ACC112 (cell line): ENCODE results near the gene KLC4.
"Not testable (repeated sequence)": the region's sequence is repeated elsewhere in the genome, so short reads cannot be mapped to it uniquely, and the experiment has no call there.

Experiments
- H2AFZ ChIP-seq: fragments of 200-600 bp; sonication (generic); one replicate; pipeline ENCODE4 v1.6.0; 2017; ENCODE audit warnings: antibody characterized with exemption, low read length; ENCODE audit not compliant: unreplicated experiment
- H3K27ac ChIP-seq: fragments of 200-600 bp; sonication (generic); 2 replicates; pipeline ENCODE4 v1.5.1; 2014; ENCODE audit warnings: low read depth, mild to moderate bottlenecking, antibody characterized with exemption, low read length, moderate library complexity
- H3K27me3 ChIP-seq: fragments of 200-600 bp; sonication (generic); 2 replicates; pipeline ENCODE4 v1.6.1; 2014; ENCODE audit warnings: mild to moderate bottlenecking, antibody characterized with exemption, low read length, moderate library complexity, mixed read lengths; ENCODE audit not compliant: insufficient read depth
- H3K36me3 ChIP-seq: fragments of 200-600 bp; sonication (generic); 2 replicates; pipeline ENCODE4 v1.6.1; 2016; ENCODE audit warnings: mild to moderate bottlenecking, antibody characterized with exemption, low read length, moderate library complexity, mixed read lengths; ENCODE audit not compliant: insufficient read depth
- H3K4me1 ChIP-seq: fragments of 200-600 bp; sonication (generic); one replicate; pipeline ENCODE4 v1.6.1; 2016; ENCODE audit warnings: low read length, mixed read lengths; ENCODE audit not compliant: insufficient read depth, unreplicated experiment, control insufficient read depth
- H3K4me3 ChIP-seq: fragments of 200-600 bp; sonication (generic); 2 replicates; pipeline ENCODE4 v1.5.1; 2014; ENCODE audit warnings: mild to moderate bottlenecking, low read depth, low read length
- H3K79me2 ChIP-seq: fragments of 200-600 bp; sonication (generic); one replicate; pipeline ENCODE4 v1.6.0; 2016; ENCODE audit warnings: low read length; ENCODE audit not compliant: control insufficient read depth, unreplicated experiment, insufficient read depth

The KLC4 gene

DNA sequence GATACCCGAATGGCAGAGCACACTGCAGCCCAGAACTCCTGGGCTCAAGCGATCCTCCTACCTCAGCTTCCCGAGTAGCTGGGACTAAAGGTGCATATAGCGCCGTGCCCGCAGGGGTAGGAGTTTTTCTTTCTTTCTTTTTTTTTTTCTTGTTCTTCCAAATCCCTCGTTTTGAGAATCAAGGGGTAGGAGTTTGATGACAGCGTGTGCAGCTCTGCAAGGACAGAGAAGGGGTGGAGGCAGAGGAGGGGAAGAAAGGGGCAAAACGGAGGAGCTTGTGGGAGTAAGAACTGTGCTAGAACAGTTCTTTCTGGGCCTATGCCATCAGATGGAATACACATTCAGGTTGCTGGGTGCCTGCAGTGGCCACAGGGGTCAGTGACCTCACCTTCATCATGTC is 22.7 kb upstream of the KLC4 start:
- no peak overlapping the region for H3K4me3 ChIP-seq
- no peak overlapping the region for H2AFZ ChIP-seq
- no peaks in the 10 kb centered on the region for H3K4me1 ChIP-seq
- H3K36me3 ChIP-seq: peaks cover 4% of the 10 kb centered on the region; the same call in 1 of the 2 replicates
- H3K27ac ChIP-seq: no peak overlapping the region
- H3K27me3 ChIP-seq: no peaks in the 10 kb centered on the region
- no peaks in the 10 kb centered on the region for H3K79me2 ChIP-seq

DNA sequence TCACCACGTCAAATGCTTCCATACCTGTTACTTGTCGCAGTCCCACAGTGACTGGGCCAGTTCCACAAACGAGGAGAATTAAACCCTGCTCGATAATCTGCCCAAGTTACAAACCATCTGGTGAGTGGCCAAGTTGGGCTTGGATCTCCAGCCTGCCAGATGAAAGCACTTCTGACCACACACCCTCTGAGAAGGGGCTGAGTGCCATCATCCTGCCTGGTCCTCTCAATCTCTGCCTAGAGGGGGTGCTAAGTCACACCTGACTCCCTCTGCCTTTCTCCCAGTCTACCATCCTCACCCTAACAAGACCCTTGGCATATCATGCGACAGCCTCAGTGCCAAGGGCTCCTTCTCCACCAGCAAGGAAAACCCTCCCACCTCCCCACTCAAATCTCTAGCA is 22.2 kb upstream of the KLC4 start:
- no peak overlapping the region for H2AFZ ChIP-seq

DNA sequence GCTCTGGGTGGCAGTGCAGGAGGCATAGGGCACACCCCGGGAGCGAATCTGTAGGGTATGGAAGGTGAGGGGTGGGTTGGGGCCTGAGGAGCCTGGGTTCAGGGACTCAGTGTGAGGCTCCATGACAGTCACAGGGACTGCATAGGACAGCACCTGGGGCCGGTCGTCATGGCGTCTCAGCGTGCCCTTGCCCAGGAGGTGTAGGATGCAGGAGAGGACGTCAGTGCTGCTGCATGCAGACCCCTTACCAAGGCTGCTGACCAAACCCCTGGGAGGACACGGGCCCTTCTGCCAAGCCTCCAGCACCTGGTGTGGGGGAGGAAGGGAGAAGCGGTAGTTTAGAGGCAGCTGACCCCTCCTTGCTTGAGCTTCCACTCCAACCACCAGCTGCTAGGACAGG is 21.7 kb upstream of the KLC4 start:
- no peaks in the 10 kb centered on the region for H3K4me1 ChIP-seq
- H3K4me3 ChIP-seq: no peak overlapping the region
- H3K27ac ChIP-seq: no peak overlapping the region
- peaks cover 4% of the 10 kb centered on the region; the same call in 1 of the 2 replicates for H3K36me3 ChIP-seq
- H3K79me2 ChIP-seq: no peaks in the 10 kb centered on the region
- no peaks in the 10 kb centered on the region for H3K27me3 ChIP-seq
- no peak overlapping the region for H2AFZ ChIP-seq

More for the DNA sequence above, 22.2 kb upstream of the KLC4 start:
- Histone ChIP-seq H3K27ac (no peak overlapping the region), H3K4me3 (no peak overlapping the region), H3K27me3 (no peaks in the 10 kb centered on the region), H3K4me1 (no peaks in the 10 kb centered on the region), H3K79me2 (no peaks in the 10 kb centered on the region), H3K36me3 (peaks cover 4% of the 10 kb centered on the region; the same call in 1 of the 2 replicates)

DNA sequence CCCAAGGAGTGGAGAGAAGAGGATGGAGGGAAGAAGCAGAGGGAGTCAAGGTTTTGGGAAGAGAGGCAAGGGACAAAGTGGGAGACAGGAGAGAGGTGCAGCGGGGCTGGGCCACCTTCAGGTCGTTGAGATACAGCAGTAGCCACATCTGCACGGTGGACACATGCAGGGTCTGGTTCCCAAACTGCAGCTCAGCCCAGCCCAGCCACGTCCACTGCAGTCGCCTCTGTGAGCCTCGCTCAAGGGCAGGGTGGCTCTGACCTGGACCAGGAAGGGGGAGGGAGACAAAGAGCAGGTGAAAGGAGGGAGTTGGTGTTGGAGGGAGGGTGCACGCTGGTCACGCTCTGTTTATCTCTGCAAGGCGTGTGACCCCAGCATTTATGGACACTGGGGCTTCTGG is 20.7 kb upstream of the KLC4 start:
- Histone ChIP-seq H3K27ac (no peak overlapping the region), H3K27me3 (no peaks in the 10 kb centered on the region), H3K4me1 (no peaks in the 10 kb centered on the region), H2AFZ (no peak overlapping the region), H3K79me2 (no peaks in the 10 kb centered on the region), H3K36me3 (peaks cover 4% of the 10 kb centered on the region; the same call in 1 of the 2 replicates), H3K4me3 (no peak overlapping the region)

DNA sequence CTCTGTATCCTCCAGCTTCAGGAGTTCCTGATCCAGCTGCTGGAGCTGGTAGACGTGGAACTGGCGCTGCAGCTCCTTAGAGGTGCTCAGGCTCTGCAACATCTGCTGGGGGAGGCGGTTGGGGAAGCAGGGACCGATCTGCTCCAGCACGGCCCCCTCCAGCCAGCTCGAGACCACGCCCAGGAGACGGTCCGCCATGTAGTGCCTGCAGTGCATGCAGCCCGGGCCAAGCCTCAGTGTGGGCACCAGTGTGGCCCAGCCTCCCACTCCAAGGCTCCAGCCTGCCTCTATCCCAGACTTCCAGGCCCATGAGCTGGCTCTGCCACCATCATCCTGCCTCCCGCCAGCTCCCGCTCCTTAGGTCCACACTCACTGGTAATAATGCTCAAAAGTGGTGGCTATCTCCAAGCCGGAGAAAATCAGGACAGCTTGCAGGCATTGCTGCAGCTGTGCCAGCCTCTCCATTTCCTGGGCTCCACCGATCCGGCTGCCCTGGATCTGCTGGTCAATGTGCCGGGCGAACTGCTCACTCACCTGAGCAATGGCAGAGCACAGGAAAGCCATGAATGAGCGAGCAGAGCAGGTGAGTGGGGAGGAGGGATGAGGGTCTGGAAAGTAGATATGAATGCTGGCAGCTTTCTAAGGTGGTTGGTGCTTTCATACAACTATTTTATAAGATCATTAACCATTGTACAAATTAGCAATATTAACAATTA is 18.7 kb upstream of the KLC4 start:
- H3K36me3 ChIP-seq: no peaks in the 10 kb centered on the region

DNA sequence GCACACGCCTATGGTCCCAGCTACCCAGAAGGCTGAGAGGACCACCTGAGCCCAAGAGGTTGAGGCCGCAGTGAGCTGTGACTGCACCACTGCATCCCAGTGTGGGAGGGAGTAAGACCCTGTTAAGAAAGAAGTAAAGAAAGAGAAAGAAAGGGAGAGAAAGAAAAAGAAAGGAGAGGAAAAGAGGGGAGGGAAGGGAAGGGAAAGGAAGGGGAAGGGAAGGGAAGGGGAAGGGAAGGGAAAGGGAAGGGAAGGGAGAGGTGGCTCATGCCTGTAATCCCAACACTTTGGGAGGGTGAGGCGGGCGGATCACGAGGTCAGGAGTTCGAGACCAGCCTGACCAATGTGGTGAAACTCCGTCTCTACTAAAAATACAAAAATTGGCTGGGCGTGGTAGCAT is 18.0 kb upstream of the KLC4 start:
- not testable (repeated sequence) for H3K27me3 ChIP-seq, H3K79me2 ChIP-seq, H3K27ac ChIP-seq, H3K4me3 ChIP-seq, H3K4me1 ChIP-seq, H2AFZ ChIP-seq, H3K36me3 ChIP-seq

More for the DNA sequence above, 18.7 kb upstream of the KLC4 start:
- no peaks in the 10 kb centered on the region for H3K79me2 ChIP-seq
- H3K4me3 ChIP-seq: no peak overlapping the region
- H2AFZ ChIP-seq: no peak overlapping the region
- no peak overlapping the region for H3K27ac ChIP-seq
- no peaks in the 10 kb centered on the region for H3K27me3 ChIP-seq
- H3K4me1 ChIP-seq: no peaks in the 10 kb centered on the region

DNA sequence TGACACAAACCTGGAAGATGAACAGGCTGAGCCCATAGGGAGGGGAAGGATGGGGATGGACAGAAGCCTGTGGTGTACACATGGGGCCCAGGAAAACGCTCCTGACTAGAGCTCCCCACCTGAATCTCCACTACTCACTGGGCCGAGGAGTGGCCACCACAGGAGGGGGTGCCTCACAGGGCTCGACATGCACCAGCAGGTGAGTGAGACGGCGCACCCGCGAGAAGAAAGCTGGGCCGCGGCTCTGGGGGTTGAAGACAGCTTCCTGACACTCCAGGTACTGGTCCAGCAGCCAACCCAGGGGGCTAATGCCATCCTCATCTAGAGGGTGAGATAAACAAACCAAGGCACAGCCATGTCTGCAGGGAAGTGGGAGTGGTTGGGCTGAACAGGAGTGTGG is 16.1 kb upstream of the KLC4 start:
- Histone ChIP-seq H3K4me1 (no peaks in the 10 kb centered on the region), H3K4me3 (no peak overlapping the region), H2AFZ (no peak overlapping the region), H3K36me3 (peaks cover 9% of the 10 kb centered on the region; the same call in 1 of the 2 replicates), H3K27ac (no peak overlapping the region), H3K79me2 (no peaks in the 10 kb centered on the region), H3K27me3 (no peaks in the 10 kb centered on the region)

DNA sequence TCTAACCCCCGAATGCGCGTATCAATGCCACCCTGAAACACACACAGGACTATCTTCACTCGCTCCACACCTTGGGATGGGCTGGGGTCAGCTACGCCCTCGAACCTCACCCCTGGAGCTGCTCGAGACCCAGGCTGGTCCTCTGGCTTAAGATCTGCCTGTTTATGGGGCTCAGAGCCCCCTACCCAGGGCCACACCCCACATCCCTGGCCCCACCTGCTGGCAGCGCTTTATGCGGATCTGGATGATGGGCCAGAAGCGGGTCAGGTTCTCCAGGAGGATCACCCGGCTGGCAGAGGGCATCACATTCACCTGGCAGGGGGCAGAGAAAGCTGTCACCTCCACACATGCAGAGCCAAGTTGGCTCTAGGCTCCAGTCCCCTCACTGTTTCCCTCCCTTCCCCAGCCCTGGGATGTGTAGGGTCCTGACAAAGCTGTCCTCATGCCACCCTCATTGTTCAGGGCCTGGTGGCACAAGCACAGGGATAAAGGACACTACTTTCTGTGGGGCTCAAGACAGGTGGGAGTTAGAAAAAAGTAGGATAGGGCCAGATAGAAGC is 14.0 kb upstream of the KLC4 start:
- Histone ChIP-seq H3K79me2 (peaks cover 3% of the 10 kb centered on the region), H3K4me1 (no peaks in the 10 kb centered on the region), H3K27ac (no peak overlapping the region), H3K36me3 (peaks cover 15% of the 10 kb centered on the region; the same call in 1 of the 2 replicates), H3K4me3 (no peak overlapping the region), H3K27me3 (no peaks in the 10 kb centered on the region), H2AFZ (no peak overlapping the region)

DNA sequence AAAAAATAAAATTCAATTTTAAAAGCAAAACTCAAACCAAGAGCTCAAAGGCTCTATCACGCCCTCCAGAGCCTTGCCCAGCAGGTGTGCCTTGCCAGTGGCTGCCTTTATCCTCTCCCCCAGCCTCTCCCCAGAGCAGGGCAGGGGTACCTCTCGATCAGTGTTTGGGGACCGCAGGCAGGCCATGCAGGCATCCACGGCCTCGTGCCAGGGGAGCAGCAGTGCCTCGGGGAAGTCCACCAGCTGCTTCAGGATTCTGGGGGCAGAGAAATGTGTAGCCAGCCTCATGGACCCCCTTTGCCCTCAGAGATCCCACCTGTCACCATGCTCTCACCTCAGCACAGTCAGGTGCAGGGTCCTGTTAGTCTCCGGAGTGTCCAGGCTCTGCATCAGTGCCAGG is 11.4 kb upstream of the KLC4 start:
- Histone ChIP-seq H3K4me3 (no peak overlapping the region), H3K36me3 (peaks cover 15% of the 10 kb centered on the region; the same call in 1 of the 2 replicates), H3K79me2 (peaks cover 23% of the 10 kb centered on the region), H2AFZ (no peak overlapping the region), H3K4me1 (peaks cover 21% of the 10 kb centered on the region), H3K27me3 (no peaks in the 10 kb centered on the region), H3K27ac (no peak overlapping the region)

DNA sequence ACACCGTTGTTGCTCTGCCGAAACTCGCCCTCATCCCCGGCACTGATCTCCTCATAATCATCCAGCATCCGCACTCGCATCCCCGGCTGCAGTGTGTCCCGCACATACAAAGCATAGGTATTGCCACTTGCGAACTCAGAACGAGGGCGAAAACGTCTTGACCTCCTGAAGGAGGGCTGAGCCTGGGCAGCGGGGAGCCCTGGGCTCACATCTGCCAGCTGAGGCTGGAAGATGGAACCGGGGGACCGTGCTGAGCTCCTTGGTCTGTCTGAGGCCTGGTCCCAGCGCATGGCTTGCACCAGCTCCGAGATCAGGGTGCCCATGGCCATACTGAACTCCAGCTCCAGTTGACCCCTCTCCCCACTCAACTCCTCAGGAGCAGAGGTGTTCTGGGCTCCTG is 8.4 kb upstream of the KLC4 start:
- peaks cover 28% of the 10 kb centered on the region for H3K79me2 ChIP-seq
- H3K36me3 ChIP-seq: peaks cover 15% of the 10 kb centered on the region; the same call in 1 of the 2 replicates
- H3K4me3 ChIP-seq: no peak overlapping the region; the same call in 1 of the 2 replicates
- no peak overlapping the region for H2AFZ ChIP-seq
- H3K27ac ChIP-seq: no peak overlapping the region
- peaks cover 26% of the 10 kb centered on the region for H3K4me1 ChIP-seq
- no peaks in the 10 kb centered on the region for H3K27me3 ChIP-seq

DNA sequence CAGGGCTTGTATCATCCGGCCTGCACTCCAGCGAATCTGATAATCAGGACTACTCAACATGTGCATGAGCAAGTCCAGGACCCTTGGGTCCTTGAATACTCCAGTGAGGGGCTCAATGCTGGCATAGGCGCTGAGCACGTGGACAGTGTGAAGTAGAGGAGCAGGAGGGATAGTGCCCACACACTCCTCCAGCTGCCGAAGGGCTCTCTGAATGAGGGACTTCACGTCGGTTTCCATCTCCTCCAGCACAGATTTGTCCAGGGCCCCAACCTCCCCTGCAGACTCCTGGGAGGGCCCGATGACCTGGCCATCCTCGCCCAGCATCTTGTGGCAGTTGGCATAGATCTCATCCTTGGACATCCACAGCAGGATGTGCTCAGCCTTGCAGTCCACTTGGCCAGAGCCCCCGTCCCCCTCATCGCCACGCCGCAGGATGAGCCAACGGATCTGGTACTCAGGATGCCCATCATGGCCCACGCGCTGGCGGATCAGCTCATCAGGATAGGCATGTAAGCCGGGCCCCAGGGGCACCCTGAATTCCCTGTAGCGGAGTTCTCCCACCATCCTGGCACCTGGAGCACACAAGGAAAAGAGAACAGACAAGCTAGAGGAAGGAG is 7.1 kb upstream of the KLC4 start:
- Histone ChIP-seq H3K4me3 (peak overlapping the region; percentile 88), H2AFZ (no peak overlapping the region), H3K79me2 (peaks cover 28% of the 10 kb centered on the region), H3K27me3 (no peaks in the 10 kb centered on the region), H3K36me3 (peaks cover 10% of the 10 kb centered on the region; the same call in 1 of the 2 replicates), H3K27ac (no peak overlapping the region), H3K4me1 (peaks cover 26% of the 10 kb centered on the region)
